ENCODE data around the gene SEMA5B. TPM values are rescaled to one million over a fixed set of nuclear protein-coding genes. Genes with fewer than 3 reads are reported as not detected.

The SEMA5B gene
- total and polyA plus RNA-seq, 9 of the 15 experiments (the other 6 are each of a cell fraction or from before 2014, with no cell fraction given): not detected

DNA sequence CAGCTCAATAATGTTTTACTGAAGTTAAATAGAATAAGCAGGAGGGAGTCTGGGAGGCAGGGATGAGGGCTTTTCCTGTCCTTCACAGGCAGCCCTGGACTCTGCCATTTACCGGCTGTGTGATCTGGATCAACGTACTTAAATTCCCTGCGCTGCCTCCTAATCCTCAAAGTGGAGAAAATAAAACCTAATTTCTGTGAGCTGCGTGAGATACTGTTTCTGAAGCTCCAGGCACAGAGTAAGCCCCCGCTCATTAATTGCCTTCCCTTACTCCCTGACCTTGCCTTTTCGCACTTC lies 39.0 kb upstream of the SEMA5B start (continued):
- TF ChIP-seq, protein P1, sequence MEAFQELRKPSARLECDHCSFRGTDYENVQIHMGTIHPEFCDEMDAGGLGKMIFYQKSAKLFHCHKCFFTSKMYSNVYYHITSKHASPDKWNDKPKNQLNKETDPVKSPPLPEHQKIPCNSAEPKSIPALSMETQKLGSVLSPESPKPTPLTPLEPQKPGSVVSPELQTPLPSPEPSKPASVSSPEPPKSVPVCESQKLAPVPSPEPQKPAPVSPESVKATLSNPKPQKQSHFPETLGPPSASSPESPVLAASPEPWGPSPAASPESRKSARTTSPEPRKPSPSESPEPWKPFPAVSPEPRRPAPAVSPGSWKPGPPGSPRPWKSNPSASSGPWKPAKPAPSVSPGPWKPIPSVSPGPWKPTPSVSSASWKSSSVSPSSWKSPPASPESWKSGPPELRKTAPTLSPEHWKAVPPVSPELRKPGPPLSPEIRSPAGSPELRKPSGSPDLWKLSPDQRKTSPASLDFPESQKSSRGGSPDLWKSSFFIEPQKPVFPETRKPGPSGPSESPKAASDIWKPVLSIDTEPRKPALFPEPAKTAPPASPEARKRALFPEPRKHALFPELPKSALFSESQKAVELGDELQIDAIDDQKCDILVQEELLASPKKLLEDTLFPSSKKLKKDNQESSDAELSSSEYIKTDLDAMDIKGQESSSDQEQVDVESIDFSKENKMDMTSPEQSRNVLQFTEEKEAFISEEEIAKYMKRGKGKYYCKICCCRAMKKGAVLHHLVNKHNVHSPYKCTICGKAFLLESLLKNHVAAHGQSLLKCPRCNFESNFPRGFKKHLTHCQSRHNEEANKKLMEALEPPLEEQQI (IDR thresholded peaks at IDR 0.05): no peak
- TF ChIP-seq ATF1 (CRISPR knock-in tag; IDR thresholded peaks at IDR 0.05) (no peak), ATF1 (tag; IDR thresholded peaks at IDR 0.05) (no peak), YY1 (IDR thresholded peaks at IDR 0.05; ENCODE audit: borderline replicate concordance in 1 of 3, control insufficient read depth in 1 of 3, extremely low read depth in 1 of 3, insufficient read depth in 3 of 3, insufficient read length in 1 of 3, insufficient replicate concordance in 2 of 3, low read depth in 1 of 3, low read length in 2 of 3) (no peak), ZNF347 (CRISPR knock-in tag; IDR thresholded peaks at IDR 0.05; ENCODE audit: low read depth) (no peak), ZNF146 (CRISPR knock-in tag; IDR thresholded peaks at IDR 0.05; ENCODE audit: unreplicated experiment) (no peak), ZEB2 (IDR thresholded peaks at IDR 0.05) (no peak), PCBP2 (IDR thresholded peaks at IDR 0.05; ENCODE audit: low read depth, low read length, poor library complexity, severe bottlenecking) (no peak), PPARD (CRISPR knock-in tag; IDR thresholded peaks at IDR 0.05) (no peak), SMC3 (conservative IDR thresholded peaks at IDR 0.05; ENCODE audit: insufficient read depth, low read depth, low read length) (no peak), GABPB2 (CRISPR knock-in tag; conservative IDR thresholded peaks at IDR 0.05) (no peak), FOXA3 (CRISPR knock-in tag; conservative IDR thresholded peaks at IDR 0.05 in 1 of 2, IDR thresholded peaks at IDR 0.05 in 1 of 2) (no peak), SMARCA5 (IDR thresholded peaks at IDR 0.05) (no peak), ZNF134 (CRISPR knock-in tag; conservative IDR thresholded peaks at IDR 0.05) (no peak), TAF9B (IDR thresholded peaks at IDR 0.05; ENCODE audit: partially characterized antibody) (no peak), ZNF609 (CRISPR knock-in tag; IDR thresholded peaks at IDR 0.05; ENCODE audit: borderline replicate concordance) (no peak), NR2C1 (IDR thresholded peaks at IDR 0.05) (peak; percentile 33; the same call in 1 of the 2 replicates), NR2C1 (tag; IDR thresholded peaks at IDR 0.05) (peak; percentile 66; the same call in 1 of the 2 replicates)
- TF ChIP-seq, protein P2, sequence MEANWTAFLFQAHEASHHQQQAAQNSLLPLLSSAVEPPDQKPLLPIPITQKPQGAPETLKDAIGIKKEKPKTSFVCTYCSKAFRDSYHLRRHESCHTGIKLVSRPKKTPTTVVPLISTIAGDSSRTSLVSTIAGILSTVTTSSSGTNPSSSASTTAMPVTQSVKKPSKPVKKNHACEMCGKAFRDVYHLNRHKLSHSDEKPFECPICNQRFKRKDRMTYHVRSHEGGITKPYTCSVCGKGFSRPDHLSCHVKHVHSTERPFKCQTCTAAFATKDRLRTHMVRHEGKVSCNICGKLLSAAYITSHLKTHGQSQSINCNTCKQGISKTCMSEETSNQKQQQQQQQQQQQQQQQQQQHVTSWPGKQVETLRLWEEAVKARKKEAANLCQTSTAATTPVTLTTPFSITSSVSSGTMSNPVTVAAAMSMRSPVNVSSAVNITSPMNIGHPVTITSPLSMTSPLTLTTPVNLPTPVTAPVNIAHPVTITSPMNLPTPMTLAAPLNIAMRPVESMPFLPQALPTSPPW (CRISPR knock-in tag; IDR thresholded peaks at IDR 0.05): no peak

All from K562 (cell line).